NOMO-1 (cell line): ENCODE results near the gene RSBN1.
"Not testable (repeated sequence)": the region's sequence is repeated elsewhere in the genome, so short reads cannot be mapped to it uniquely, and the experiment has no call there.

Experiments used
- DNase-seq, 2 experiments: peaks; one replicate each; lab custom pipeline; 2025; ENCODE audit not compliant: unreplicated experiment in 2 of 2; lab: John Stamatoyannopoulos, UW

Gene RSBN1

DNA sequence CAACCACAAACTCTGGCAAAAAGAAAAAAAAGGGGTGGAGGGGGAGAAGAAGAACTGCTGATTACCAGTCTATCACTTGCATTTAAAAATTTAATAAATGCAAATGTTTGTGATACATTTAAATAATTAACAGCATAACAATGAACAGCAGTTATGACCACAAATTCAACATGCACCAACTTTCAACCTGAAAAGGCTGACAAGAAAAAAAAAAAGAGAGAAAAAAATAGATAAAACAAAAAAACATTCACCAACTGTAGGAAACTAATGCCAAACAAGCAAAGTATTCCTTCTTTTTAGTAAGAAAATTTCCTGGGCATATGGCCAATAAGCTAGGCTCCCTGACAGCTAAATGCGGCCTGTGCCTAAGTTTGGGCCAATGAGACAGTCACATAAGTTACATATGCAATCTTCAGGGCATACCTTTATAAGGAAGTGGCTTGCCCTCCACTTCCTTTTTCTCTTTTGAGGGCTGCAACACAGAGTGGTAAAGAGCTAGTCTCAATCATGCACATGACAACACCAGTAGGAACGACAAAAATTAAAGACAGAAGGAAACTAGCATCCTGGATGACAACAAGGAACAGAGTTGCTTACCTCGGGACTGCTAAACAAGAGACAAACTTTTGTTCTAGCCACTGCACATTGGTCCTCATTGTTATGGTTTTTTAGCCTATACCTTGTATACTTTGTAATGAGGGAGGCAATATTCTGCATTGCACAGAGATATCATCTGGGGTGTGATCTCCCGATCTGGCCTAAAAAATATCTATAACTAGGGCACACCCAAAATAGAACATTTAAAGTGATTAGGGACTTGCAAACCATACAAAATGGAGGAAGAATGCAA is 28.8 kb downstream of the RSBN1 start:
- peak; percentile 89 to 93 for DNase-seq

- peak; percentile 12 to 73 for DNase-seq
Measured at GRCh38 chr1:113782406-113782805, 29.9 kb downstream of the RSBN1 start.

DNA sequence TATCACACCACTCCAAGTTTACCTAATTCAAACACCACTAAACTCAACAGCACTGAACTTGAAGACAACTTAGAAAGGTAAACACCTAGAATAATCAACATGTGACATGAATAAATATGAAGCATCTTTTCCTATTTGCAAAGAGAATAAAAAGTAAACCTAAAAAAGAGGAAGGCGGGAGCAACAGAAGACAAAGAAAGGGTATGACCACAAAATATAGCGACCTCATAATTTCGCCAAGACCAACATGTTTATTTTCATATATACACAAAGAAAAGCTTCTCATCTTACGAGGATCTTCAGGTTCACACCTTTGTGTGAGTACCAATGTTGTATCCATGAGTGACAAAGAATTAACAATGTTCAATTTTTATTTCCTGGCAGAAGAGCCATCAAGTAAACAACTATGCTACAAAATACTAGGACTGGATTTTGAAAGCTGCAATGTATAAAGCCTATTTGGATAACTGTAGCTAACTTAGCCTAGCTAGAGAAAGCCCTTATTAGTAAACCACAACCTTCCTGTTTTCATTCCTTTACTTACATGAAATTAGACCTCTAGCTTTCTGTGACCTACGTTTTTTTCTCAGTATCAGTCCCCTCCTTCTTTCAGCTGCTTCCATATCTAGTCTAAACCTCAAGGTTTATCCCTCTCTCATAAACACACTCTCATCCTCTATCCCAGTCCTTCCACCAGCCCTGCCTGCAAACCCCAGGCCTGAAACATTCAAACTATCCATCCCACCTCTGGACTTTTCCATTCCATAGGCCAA is 31.7 kb downstream of the RSBN1 start:
- DNase-seq: peak; percentile 8 to 59

DNA sequence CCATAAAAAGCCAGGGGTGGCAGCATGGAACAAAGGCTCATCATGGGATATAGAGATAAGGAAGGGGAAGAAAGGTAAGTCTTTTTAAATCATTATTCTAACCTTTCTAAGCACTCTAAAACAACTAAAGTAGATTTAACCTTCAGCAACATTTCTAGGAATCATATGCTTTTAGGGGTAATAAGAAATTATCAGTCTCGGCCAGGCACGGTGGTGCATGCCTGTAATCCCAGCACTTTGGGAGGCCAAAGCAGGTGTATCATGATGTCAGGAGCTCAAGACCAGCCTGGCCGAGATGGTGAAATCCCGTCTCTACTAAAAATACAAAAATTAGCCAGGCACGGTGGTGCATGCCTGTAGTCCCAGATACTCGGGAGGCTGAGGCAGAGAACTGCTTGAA is 32.7 kb downstream of the RSBN1 start:
- no peak for DNase-seq

DNA sequence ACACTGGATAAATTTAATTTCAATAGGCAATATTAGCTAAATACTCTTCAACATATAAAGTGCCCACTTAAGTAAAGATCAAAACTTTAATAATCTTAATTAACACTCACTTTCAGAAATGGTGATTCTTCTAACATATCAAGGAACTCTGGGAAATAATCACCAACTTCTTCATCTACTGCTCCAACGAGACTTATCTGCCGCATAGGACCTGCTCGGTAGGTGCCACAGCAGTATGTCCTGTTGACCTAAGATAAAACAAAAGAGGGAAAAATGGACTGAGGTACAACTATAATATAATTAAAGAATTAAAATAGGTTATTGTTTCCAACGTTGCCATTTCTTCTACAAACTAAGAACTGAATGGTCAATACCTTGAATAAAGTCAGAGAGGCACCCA is 34.7 kb downstream of the RSBN1 start:
- no peak for DNase-seq

GRCh38 chr1:113770031-113770430 is 42.2 kb downstream of the RSBN1 start:
- no peak for DNase-seq

- no peak for DNase-seq
Measured at GRCh38 chr1:113769601-113769970, 42.7 kb downstream of the RSBN1 start.

DNA sequence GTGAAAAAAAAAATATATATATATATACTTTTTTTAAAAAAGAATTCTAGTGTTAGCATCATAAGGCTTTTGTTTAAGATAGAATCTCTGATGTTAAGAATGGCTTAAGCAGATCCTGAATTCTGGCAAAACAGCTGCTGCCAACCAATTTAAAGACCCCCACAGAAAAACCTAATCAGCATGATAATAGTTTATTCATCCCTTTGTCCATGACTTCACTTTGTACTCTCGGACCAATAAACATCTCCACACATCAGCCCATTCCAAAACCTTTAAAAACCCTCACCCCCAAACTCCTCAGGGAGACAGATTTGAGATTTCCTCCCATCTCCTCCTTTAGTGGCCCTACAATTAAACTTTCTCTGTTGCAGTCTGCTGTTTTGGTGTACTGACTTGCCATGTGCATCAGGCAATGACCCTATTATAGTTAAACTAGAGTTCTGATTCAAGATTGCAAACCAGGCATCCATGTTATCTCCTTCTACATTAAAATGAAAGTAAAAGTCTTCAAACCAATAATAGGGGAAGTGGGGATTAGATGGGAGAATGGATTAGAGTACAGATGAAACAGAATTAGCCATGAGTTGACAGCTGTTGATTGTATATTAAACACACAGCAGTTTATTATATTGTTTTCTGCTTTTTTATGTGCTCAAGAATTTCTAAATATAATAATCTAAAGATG is 43.2 kb downstream of the RSBN1 start:
- DNase-seq: peak in 1 of 2 experiments; percentile 14

DNA sequence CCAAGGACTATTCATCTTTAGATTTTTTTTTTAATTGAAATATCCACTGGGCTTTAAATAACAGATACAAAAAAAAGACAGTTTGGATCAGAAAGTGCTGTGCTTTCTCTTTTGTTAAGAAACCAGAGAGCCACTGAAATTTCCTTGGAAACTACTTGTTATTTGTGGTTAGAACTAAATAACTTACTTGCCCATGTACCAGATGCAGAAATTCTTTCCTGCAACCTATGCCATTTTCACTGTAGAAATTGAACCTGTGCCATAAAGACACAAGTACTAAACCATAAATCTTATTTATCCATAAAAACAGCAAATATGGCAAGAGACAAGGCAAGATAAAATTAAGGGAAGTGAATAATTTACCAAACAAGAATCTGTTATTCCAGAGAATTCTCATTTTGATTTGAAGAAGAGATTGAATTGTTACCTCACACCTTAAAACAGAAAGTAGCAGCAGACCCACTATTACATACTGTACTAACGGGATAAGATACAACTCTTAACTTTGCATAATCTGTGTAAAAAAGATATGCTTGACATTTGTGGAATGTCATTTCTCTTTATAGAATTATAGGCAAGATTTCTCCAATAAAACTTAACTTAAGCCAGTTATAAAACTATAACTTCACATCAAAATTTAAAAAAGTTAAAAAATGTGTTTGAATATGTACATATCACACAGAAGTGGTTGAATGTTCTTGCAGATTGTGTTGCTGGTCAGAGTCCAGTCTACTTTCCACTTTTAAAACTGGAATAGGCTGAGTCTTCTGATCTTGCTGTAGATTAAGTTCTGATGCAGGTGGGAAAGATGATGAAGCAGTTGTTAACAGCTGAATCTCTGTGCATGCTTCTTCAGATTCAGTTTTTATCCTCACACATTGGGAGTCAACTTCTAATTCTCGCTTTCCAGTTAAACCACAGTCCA is 46.7 kb downstream of the RSBN1 start:
- DNase-seq: no peak

- DNase-seq: no peak
Measured at GRCh38 chr1:113763661-113764060, 48.6 kb downstream of the RSBN1 start.

GRCh38 chr1:113761937-113762336 is 50.3 kb downstream of the RSBN1 start:
- no peak for DNase-seq

GRCh38 chr1:113760102-113761080 is 51.9 kb downstream of the RSBN1 start:
- no peak for DNase-seq

- peak; percentile 80 to 88 for DNase-seq
Measured at GRCh38 chr1:113759333-113760101, 52.8 kb downstream of the RSBN1 start, which contains the start of gene PHTF1. Gene PHTF1 (minus strand): TSS chr1:113759486. CDS start chr1:113758703, 783 bp downstream.

DNA sequence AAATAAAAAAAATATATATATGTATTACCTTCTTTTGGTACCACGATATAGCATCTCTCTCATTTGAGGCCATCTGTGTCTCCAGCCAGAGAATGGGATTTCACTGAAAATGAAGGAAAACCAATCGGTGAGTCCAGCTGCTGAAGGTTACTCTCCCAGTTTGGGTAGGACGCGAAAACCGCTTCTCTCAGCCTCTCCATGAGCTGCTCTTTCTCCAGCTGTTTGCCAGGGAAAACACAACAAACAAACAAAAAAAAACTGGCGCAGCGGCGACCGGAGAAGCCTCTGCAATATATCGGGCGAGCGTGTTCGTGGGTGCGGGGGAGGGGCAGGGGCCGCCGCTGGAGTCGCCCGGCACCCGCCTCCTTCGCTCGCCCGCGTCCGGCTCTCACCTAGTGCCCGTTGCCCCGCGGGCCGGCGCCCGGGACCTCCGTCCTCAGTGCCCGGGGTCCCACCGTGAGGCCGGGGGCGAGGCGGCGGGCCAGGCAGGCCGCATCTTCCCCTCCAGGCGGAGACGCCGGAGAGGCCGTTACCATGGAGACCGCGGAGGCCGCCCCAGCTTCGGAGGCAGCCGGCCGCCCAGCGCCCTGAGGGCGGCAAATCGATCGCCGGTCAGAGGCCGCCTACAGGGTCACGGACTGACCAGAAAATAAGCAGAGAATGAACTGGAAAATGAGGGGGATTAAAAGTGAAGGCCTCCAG is 53.5 kb downstream of the RSBN1 start:
- DNase-seq: peak; percentile 56 to 60

DNA sequence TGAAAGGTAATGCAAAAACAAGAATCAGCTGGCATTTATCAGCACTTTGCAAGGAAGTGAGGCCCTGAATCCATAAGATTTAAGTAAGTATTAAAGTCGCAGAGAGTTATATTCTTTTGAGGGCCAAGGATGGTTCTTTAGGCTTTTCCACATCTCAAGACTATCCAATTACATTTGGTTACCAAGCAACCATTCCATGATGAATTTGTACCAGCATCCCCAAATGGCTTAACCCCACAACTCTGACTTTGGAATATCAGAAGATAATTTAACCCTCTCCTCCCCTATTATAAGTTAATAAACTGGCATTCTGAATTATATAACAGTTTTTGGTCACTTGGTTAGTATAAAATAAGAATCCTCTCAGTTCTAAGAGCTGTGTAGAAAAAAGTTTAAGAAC is 55.8 kb downstream of the RSBN1 start:
- DNase-seq: no peak

DNA sequence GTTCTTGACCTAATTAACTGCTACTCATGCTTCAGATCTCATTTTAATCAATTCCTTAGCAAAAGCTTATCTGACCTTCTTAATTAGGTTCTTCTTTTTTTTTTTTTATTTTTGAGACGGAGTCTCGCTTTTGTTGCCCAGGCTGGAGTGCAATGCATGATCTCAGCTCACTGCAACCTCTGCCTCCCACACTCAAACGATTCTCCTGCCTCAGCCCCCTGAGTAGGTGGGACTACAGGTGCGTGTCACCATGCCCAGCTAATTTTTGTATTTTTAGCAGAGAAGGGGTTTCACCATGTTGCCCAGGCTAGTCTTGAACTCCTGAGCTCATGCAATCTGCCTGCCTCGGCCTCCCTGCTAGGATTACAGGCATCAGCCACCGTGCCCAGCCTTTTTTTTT is 58.9 kb downstream of the RSBN1 start:
- not testable (repeated sequence) for DNase-seq

GRCh38 chr1:113751516-113751915 is 60.8 kb downstream of the RSBN1 start:
- no peak for DNase-seq

- DNase-seq: no peak
Measured at GRCh38 chr1:113751114-113751513, 61.2 kb downstream of the RSBN1 start.
